Activated CD4-positive, alpha-beta T cell treated with anti-CD3 and anti-CD28 coated beads, Interleukin-2, amount 10 ng/mL, durations not matched to agents 7 days and 5 days (primary cell): ENCODE data around the gene TMEM11. TPM values are rescaled to one million over a fixed set of nuclear protein-coding genes. Genes with fewer than 3 reads are reported as not detected.
"Not testable (repeated sequence)": the region's sequence is repeated elsewhere in the genome, so short reads cannot be mapped to it uniquely, and the experiment has no call there.

Experiments used
- CTCF ChIA-PET: fragments of 350-600 bp; sonication (Branson Sonifier 250); formaldehyde crosslinking; loops from one replicate; lab custom pipeline; 2021; ENCODE audit warnings: antibody characterized with exemption; lab: Charles Lee
- POLR2A ChIA-PET: fragments of 350-600 bp; sonication (Branson Sonifier 250); formaldehyde crosslinking; loops from one replicate; lab custom pipeline; 2021; ENCODE audit warnings: antibody characterized with exemption; lab: Charles Lee
- DNase-seq: peaks from one replicate; pipeline ENCODE4 v3.0.0-alpha.2; 2020
- H3K27ac Mint-ChIP-seq: one replicate; pipeline ENCODE4 v1.8.0; 2021; ENCODE audit warnings: mild to moderate bottlenecking, moderate library complexity, mixed read lengths
- H3K27me3 Mint-ChIP-seq: one replicate; pipeline ENCODE4 v1.8.0; 2021; ENCODE audit warnings: mixed read lengths
- H3K36me3 Mint-ChIP-seq: one replicate; pipeline ENCODE4 v1.8.0; 2021; ENCODE audit warnings: low read depth, mixed read lengths
- H3K4me1 Mint-ChIP-seq: one replicate; pipeline ENCODE4 v1.8.0; 2021; ENCODE audit warnings: mixed read lengths
- H3K4me3 Mint-ChIP-seq: one replicate; pipeline ENCODE4 v1.8.0; 2021; ENCODE audit warnings: mild to moderate bottlenecking, moderate library complexity, mixed read lengths
- H3K9me3 Mint-ChIP-seq: one replicate; pipeline ENCODE4 v1.8.0; 2021; ENCODE audit warnings: mixed read lengths
- total RNA-seq, 2 experiments: library from RNA; stranded (reverse); gene quantifications; one replicate each; pipeline ENCODE4 v1.2.3, GENCODE V29; 2021

The TMEM11 gene
- total RNA-seq, 2 experiments from 2014 or later = 24.7 to 28.1 TPM

DNA sequence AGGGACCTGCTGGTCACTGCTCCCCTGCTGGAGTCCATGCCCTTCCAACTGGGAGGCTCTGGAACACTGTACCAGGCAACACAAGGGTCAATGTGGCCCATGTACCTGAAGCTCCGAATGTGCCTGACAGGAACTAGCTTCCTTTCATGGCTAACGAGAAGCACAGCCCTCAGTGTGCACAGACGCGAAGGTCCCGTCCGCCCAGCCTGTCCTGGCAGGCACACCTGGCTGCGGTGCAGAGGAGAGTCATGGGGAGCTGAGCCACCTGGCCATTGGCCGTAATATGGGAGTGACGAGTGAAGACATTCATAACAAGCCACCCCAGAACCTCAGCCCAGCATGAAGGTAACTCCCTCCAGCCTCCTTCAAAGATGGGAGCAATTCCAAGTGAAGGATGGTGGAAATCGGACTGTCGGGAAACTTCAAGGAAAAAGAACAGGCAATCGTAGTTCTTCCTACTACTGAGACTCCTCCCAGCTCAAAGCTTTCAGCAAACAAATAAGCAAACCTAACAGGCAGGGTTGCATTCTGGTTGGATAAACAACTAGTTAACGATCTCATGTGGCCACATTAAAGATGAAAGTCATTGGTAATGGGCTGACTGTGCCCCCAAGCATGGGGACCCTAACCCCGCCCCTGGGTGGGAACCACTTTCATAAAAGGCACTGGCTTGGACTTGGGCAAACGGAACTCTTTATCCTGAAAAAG, 13.2 kb downstream of the TMEM11 start:
- no peaks in the 10 kb centered on the region for H3K27me3 Mint-ChIP-seq
- POLR2A ChIA-PET = no interaction called here
- no peak overlapping the region for H3K27ac Mint-ChIP-seq
- DNase-seq = no peak
- no peak overlapping the region for H3K4me3 Mint-ChIP-seq
- peaks cover 25% of the 10 kb centered on the region for H3K36me3 Mint-ChIP-seq
- H3K4me1 Mint-ChIP-seq = peaks cover 5% of the 10 kb centered on the region
- no peaks in the 10 kb centered on the region for H3K9me3 Mint-ChIP-seq
- CTCF ChIA-PET = interaction anchor here (1.8 kb wide), 1 partner anchor 13 kb away, joined by 4 read pairs; no protein-coding TSS in a partner anchor

DNA sequence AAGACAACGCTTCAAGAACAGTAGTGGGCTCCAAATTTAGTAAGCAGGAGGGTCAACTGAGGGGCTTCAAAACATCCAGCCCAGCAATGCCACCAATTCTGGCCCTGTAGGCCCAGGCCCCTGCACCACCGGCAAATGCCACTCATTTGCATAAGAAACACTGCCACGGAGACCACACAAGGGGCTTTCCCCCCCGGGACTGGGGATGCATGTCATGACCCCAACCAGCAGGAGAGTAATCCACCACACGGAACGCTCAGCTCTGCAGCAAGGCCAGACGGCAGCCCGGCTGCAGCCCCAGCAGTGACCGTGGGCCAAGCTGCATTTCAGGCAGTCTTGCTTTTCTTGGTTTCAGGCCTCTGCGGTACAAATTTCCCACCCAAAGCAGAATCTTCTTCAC, 14.1 kb downstream of the TMEM11 start:
- no peak for DNase-seq
- H3K9me3 Mint-ChIP-seq = no peaks in the 10 kb centered on the region
- H3K27ac Mint-ChIP-seq = no peak overlapping the region
- ChIA-PET CTCF (interaction anchor here (1.8 kb wide), 1 partner anchor 13 kb away, joined by 4 read pairs; no protein-coding TSS in a partner anchor), POLR2A (no interaction called here)
- peaks cover 25% of the 10 kb centered on the region for H3K36me3 Mint-ChIP-seq
- H3K27me3 Mint-ChIP-seq = no peaks in the 10 kb centered on the region
- peaks cover 5% of the 10 kb centered on the region for H3K4me1 Mint-ChIP-seq
- H3K4me3 Mint-ChIP-seq = no peak overlapping the region

DNA sequence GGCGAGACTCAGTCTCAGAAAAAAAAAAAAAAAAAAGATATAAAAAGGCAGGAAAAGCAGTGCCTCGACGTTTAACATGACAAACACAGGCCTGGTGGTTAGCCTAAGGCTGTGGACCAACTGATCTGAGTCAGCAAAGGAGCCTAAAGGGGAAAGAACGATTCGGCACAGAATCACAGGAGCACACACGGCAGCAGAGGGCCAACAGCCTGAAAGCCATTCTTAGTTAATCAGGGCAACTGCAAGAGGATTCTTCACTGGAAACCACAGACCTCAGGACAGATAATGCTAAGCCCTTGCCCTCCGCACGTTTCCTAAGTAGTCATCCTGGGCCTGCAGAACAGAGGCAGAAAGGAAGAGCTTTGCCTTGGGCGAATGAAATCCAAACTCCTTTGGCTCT, 14.7 kb downstream of the TMEM11 start:
- DNase-seq = no peak
- CTCF ChIA-PET = no interaction called here
- POLR2A ChIA-PET = no interaction called here
- H3K27me3 Mint-ChIP-seq = no peaks in the 10 kb centered on the region
- no peak overlapping the region for H3K27ac Mint-ChIP-seq
- no peaks in the 10 kb centered on the region for H3K9me3 Mint-ChIP-seq
- peaks cover 28% of the 10 kb centered on the region for H3K36me3 Mint-ChIP-seq
- no peak overlapping the region for H3K4me3 Mint-ChIP-seq
- peaks cover 5% of the 10 kb centered on the region for H3K4me1 Mint-ChIP-seq

DNA sequence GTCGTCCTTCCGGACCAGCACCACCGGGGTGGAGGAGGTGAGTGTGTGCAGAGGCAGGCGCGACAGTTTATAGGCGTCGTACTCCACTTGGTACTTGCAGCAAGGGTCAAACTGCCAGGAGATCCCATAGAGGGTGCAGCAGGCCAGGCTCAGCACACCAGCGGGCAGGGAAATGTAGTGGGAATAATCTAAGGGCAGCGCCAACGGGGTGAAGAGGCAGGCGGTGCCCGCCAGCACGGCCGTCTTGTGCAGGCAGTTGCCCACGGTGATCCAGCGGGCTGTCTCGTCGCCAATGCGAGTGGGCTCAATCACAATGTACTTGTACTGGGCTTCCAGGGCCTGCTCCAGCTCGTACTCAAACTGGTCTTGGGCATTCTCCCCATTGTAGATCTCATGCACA, 15.6 kb downstream of the TMEM11 start:
- ChIA-PET POLR2A (interaction anchor here (0.5 kb wide), 1 partner anchor 352 kb away, joined by 5 read pairs; no protein-coding TSS in a partner anchor), CTCF (interaction anchor here (0.8 to 1.1 kb wide), 2 partner anchors 9 to 13 kb away, joined by 3 read pairs; no protein-coding TSS in a partner anchor)
- Mint-ChIP-seq H3K27ac (no peak overlapping the region), H3K36me3 (peaks cover 32% of the 10 kb centered on the region), H3K27me3 (no peaks in the 10 kb centered on the region), H3K9me3 (no peaks in the 10 kb centered on the region), H3K4me3 (no peak overlapping the region), H3K4me1 (peaks cover 7% of the 10 kb centered on the region)
- no peak for DNase-seq

DNA sequence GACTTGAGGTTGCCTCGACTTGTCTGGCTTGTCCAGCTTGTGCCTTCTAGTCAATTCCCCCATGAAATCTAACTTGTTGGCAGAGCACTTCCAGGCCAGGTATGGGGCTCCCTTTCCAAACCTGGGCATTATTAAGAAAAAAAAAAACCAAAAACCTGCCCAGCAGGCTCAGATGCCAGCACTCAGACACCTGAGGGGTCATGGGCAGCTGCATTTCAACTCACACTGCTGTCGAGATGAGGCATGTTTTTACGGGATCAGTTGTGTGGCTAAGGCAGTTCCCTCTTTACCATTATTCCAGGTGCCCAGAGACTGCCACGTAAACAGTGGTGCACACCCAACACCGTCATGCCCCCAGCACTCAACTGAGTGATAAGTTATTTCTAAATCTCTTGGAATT, 17.8 kb downstream of the TMEM11 start:
- DNase-seq = no peak
- POLR2A ChIA-PET = no interaction called here

DNA sequence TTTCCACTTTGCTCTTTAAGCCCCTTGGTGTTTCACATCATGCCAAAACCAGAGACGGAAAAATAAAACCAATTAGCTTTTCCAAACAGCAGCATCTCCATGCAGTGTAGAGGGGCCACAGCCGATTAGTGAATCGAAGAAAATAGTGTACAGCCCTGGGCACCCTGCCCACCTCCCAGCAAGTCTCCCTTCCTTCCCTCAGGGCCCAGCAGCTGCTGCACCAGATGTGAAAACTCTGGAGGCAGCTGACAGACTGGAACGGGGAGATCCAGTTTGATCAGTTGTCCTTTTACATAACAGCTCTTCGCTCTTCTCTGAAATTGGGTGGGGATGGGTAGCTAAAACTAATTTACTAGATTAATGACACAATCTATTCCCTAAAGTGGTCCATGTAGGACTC, 19.3 kb downstream of the TMEM11 start:
- ChIA-PET POLR2A (no interaction called here), CTCF (interaction anchor here (0.9 kb wide), 1 partner anchor 56 kb away, joined by 3 read pairs; no protein-coding TSS in a partner anchor)
- no peak for DNase-seq
- H3K4me1 Mint-ChIP-seq = peaks cover 7% of the 10 kb centered on the region
- no peaks in the 10 kb centered on the region for H3K9me3 Mint-ChIP-seq
- peaks cover 30% of the 10 kb centered on the region for H3K36me3 Mint-ChIP-seq
- no peak overlapping the region for H3K4me3 Mint-ChIP-seq
- H3K27ac Mint-ChIP-seq = no peak overlapping the region
- H3K27me3 Mint-ChIP-seq = no peaks in the 10 kb centered on the region

More for the DNA sequence above, 17.8 kb downstream of the TMEM11 start:
- H3K4me1 Mint-ChIP-seq = peaks cover 12% of the 10 kb centered on the region
- H3K27me3 Mint-ChIP-seq = no peaks in the 10 kb centered on the region
- H3K4me3 Mint-ChIP-seq = no peak overlapping the region
- CTCF ChIA-PET = interaction anchor here (0.6 kb wide), 4 partner anchors 34 to 488 kb away, joined by 3 to 6 read pairs (median 4); no protein-coding TSS in a partner anchor
- no peak overlapping the region for H3K27ac Mint-ChIP-seq
- H3K9me3 Mint-ChIP-seq = no peaks in the 10 kb centered on the region
- peaks cover 32% of the 10 kb centered on the region for H3K36me3 Mint-ChIP-seq

DNA sequence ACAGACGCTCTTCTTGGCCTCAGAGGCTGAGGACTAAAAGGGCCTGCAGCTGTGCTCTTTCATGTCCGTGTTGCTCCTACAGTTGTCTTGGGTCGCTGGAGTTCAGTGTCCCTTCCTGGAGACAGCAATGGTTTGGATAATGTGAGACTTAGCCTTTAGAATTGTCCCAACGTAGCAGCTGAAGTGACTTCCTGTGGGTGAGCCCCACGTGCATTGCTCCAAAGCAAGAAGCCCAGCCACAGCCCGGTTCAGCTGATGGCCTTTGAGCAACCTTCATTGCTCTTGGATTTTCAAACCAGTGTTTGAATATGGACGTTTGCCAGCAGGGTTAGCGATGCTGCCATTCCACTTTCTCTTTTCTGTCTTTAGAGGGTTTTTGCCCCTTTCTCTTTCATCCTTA, 19.7 kb downstream of the TMEM11 start:
- no peaks in the 10 kb centered on the region for H3K9me3 Mint-ChIP-seq
- H3K4me3 Mint-ChIP-seq = no peak overlapping the region
- H3K4me1 Mint-ChIP-seq = peaks cover 7% of the 10 kb centered on the region
- H3K27ac Mint-ChIP-seq = no peak overlapping the region
- H3K27me3 Mint-ChIP-seq = no peaks in the 10 kb centered on the region
- ChIA-PET CTCF (interaction anchor here (0.9 kb wide), 1 partner anchor 57 kb away, joined by 3 read pairs; no protein-coding TSS in a partner anchor), POLR2A (no interaction called here)
- DNase-seq = no peak
- H3K36me3 Mint-ChIP-seq = peaks cover 27% of the 10 kb centered on the region

DNA sequence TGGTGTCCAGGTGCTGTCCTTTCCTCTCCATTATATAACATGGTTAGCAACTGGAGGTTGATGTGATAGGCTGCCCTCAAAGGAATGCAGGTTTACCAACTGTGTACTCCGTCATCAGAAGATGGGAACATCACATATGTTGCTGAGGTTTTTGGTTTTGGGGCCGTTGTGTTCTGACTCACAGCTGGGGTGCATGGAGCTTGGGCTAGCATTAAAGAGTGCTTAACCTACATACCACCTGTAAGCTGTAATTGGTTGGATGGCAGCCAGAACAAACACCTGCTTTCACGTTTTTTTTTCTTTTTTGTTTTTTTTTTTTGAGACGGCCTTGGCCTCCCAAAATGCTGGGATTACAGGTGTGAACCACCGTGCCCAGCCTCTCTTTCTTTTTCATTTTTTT, 20.9 kb downstream of the TMEM11 start:
- ChIA-PET POLR2A (no interaction called here), CTCF (interaction anchor here (0.6 kb wide), 2 partner anchors 13 to 42 kb away, joined by 3 read pairs; no protein-coding TSS in a partner anchor)
- H3K4me1 Mint-ChIP-seq = peaks cover 7% of the 10 kb centered on the region
- peaks cover 25% of the 10 kb centered on the region for H3K36me3 Mint-ChIP-seq
- no peaks in the 10 kb centered on the region for H3K27me3 Mint-ChIP-seq
- H3K4me3 Mint-ChIP-seq = no peak overlapping the region
- no peaks in the 10 kb centered on the region for H3K9me3 Mint-ChIP-seq
- DNase-seq = no peak
- H3K27ac Mint-ChIP-seq = no peak overlapping the region

DNA sequence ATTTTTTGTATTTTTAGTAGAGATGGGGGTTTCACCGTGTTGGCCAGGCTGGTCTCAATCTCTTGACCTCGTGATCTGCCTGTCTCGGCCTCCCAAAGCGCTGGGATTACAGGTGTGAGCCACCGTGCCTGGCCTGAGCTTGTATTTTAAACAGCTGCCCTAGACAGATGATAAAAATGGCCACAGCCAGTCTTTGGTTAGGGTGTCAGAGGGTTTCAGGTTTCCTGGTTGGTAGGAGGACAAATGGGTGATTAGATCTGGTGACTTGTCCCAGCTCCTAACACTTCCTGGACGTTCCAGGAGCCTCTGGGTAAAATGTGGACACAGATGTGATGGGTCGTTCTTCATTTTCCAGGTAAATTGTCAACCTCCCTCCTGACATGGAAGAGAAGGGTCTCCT, 21.5 kb downstream of the TMEM11 start:
- H3K4me3 Mint-ChIP-seq, H3K27ac Mint-ChIP-seq, DNase-seq, H3K4me1 Mint-ChIP-seq, H3K9me3 Mint-ChIP-seq, POLR2A ChIA-PET, H3K27me3 Mint-ChIP-seq: not testable (repeated sequence)
- CTCF ChIA-PET = interaction anchor here (0.6 kb wide), 2 partner anchors 12 to 43 kb away, joined by 3 read pairs; no protein-coding TSS in a partner anchor
- H3K36me3 Mint-ChIP-seq = peaks cover 23% of the 10 kb centered on the region

DNA sequence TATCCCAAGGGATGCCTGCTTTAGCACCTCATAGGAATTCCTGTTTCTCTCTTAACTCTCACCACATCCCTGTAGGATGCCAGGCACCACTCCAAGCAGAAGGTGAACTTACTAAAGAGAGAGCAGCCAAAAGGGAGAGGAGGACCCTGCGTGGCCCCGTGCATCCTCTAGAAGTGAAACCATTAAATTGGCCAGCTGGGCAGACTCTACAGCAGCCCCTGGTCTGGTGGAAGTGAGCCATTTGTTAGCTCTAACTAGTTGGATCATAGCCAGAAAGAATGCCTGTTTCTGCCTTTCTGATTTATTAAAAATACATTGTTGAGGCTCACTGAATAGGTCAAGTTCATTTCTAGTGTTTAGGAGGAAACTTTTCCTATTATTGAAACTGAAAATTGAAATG, 22.3 kb downstream of the TMEM11 start:
- DNase-seq = no peak
- Mint-ChIP-seq H3K4me3 (no peak overlapping the region), H3K36me3 (peaks cover 18% of the 10 kb centered on the region), H3K4me1 (peaks cover 7% of the 10 kb centered on the region), H3K27me3 (no peaks in the 10 kb centered on the region), H3K9me3 (no peaks in the 10 kb centered on the region), H3K27ac (no peak overlapping the region)
- POLR2A ChIA-PET = no interaction called here
- CTCF ChIA-PET = interaction anchor here (1.6 kb wide), 1 partner anchor 59 kb away, joined by 4 read pairs; no protein-coding TSS in a partner anchor

DNA sequence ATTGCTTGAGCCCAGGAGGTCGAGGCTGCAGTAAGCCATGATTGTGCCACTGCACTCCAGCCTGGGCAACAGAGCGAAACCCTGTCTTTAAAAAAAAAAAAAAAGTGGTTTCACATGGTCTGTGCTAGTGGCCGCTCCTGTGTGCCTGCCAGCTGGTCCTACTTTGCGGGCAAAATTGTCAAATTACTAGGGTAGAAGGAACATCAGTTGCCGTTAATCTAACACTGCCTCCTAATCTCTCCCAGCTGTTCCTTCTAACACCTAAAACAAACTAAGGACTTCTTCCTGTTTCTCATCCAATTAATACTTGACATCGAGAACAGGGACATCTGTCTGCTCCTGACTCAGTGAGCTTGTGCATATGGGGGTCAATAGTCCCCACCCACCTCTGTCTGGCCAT, 23.9 kb downstream of the TMEM11 start:
- Mint-ChIP-seq H3K4me3 (no peak overlapping the region), H3K27ac (no peak overlapping the region), H3K36me3 (peaks cover 20% of the 10 kb centered on the region), H3K4me1 (peaks cover 7% of the 10 kb centered on the region), H3K9me3 (no peaks in the 10 kb centered on the region), H3K27me3 (no peaks in the 10 kb centered on the region)
- ChIA-PET POLR2A (no interaction called here), CTCF (interaction anchor here (0.5 to 2.1 kb wide), 5 partner anchors 12 to 25 kb away, joined by 4 to 6 read pairs (median 5); no protein-coding TSS in a partner anchor)
- no peak for DNase-seq

DNA sequence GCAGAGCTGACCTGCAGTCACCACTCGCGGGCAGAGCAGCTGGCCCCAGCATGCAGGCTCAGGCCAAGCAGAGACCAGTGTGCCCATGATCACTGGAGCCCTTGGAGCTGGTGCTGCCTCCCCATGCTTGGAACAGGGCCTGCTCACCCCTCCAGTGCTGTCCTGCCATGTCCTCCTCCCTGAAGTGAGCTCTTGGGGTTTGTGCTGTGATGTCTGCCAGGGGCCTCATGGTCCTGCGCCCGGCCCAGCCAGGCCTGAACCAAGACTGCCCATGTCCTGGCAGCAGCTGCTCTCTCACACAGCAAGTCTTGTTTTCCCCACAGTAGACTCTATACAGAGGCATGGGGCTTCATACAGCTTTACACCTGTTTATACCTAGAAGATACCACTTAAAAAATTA, 24.6 kb downstream of the TMEM11 start:
- ChIA-PET CTCF (interaction anchor here (0.9 to 2.1 kb wide), 4 partner anchors 9 to 25 kb away, joined by 3 to 6 read pairs (median 4); no protein-coding TSS in a partner anchor), POLR2A (no interaction called here)
- DNase-seq = no peak
- Mint-ChIP-seq H3K9me3 (no peaks in the 10 kb centered on the region), H3K27me3 (no peaks in the 10 kb centered on the region), H3K36me3 (peaks cover 20% of the 10 kb centered on the region), H3K27ac (no peak overlapping the region), H3K4me1 (peaks cover 7% of the 10 kb centered on the region), H3K4me3 (no peak overlapping the region)
